Endothelial cell of umbilical vein (primary cell): Measurements from ENCODE around the gene INTS1. TPM values are rescaled to one million over a fixed set of nuclear protein-coding genes. Genes with fewer than 3 reads are reported as not detected.

Source experiments
- BruUV-seq: library from RNA; stranded (reverse); fragments of 400-500 nt; replicated peaks from 2 replicates; lab custom pipeline; 2021; lab: Mats Ljungman, UMichigan
- CTCF ChIA-PET: fragments of 300-600, 350-600 bp; sonication (Branson Sonifier 250); formaldehyde crosslinking; loops from one replicate; lab custom pipeline; 2021; ENCODE audit warnings: antibody characterized with exemption, inconsistent platforms; lab: Charles Lee
- POLR2A ChIA-PET: fragments of 300-600, 350-600 bp; sonication (Branson Sonifier 250); formaldehyde crosslinking; loops from one replicate; lab custom pipeline; 2021; ENCODE audit warnings: antibody characterized with exemption, inconsistent platforms; lab: Charles Lee
- DNase-seq: peaks from one replicate; pipeline ENCODE4 v3.0.0-alpha.2; 2011; ENCODE audit warnings: low read depth, low spot score
- FAIRE-seq: peaks from 2 replicates; lab custom pipeline; 2011; peaks lifted over from hg19 to GRCh38; lab: Jason Lieb, UNC
- H2AFZ ChIP-seq: 2 replicates; pipeline ENCODE4 v1.6.0; 2012; ENCODE audit warnings: low read depth, low read length, control low read depth, inconsistent platforms
- H3K27ac ChIP-seq: 2 replicates; pipeline ENCODE4 v1.5.1; 2011; ENCODE audit warnings: low read depth, mild to moderate bottlenecking, control low read depth, low read length, moderate library complexity; ENCODE audit not compliant: insufficient read depth
- H3K27me3 ChIP-seq, 2 experiments: 2 replicates each; pipeline versions ENCODE4 v1.6.0 to v1.6.1; 2011; ENCODE audit warnings: low read length in 2 of 2, mixed read lengths in 1 of 2; ENCODE audit not compliant: control insufficient read depth in 2 of 2, insufficient read depth in 2 of 2
- H3K36me3 ChIP-seq, 2 experiments: 2 replicates in 1 of 2; 3 replicates in 1 of 2; pipeline ENCODE4 v1.5.1; 2011; ENCODE audit warnings: low read length in 2 of 2, mild to moderate bottlenecking in 1 of 2, moderate library complexity in 1 of 2; ENCODE audit not compliant: control insufficient read depth in 2 of 2, insufficient read depth in 2 of 2; ENCODE audit errors: extremely low read depth in 1 of 2
- H3K4me1 ChIP-seq: 3 replicates; pipeline ENCODE4 v1.5.1; 2011; ENCODE audit warnings: mild to moderate bottlenecking, low read length; ENCODE audit not compliant: control insufficient read depth, insufficient read depth; ENCODE audit errors: extremely low read depth
- H3K4me2 ChIP-seq: 2 replicates; pipeline ENCODE4 v1.6.1; 2011; ENCODE audit warnings: low read length, control low read depth, mixed read lengths; ENCODE audit not compliant: insufficient read depth
- H3K4me3 ChIP-seq, 3 experiments: fragments of 200-600 bp in 1 of 3; sonication (generic), shearing (Covaris generic) in 1 of 3; replicated peaks in 1 of 3; 2 replicates each; pipeline ENCODE4 v1.5.1; 2011 to 2016; ENCODE audit warnings: control low read depth in 3 of 3, low read length in 3 of 3, mild to moderate bottlenecking in 2 of 3, inconsistent platforms in 1 of 3, low read depth in 1 of 3, moderate library complexity in 1 of 3; ENCODE audit not compliant: insufficient read depth in 1 of 3
- H3K79me2 ChIP-seq: 2 replicates; pipeline ENCODE4 v1.6.0; 2012; ENCODE audit warnings: low read length, inconsistent platforms; ENCODE audit not compliant: control insufficient read depth, insufficient read depth
- H3K9ac ChIP-seq: replicated peaks from 2 replicates; pipeline ENCODE3; 2011; ENCODE audit warnings: low read length, control low read depth; ENCODE audit not compliant: insufficient read depth; ENCODE audit errors: extremely low read depth
- H3K9me1 ChIP-seq: replicated peaks from 3 replicates; pipeline ENCODE4 v1.6.0; 2011; ENCODE audit warnings: mild to moderate bottlenecking, low read length; ENCODE audit not compliant: control insufficient read depth, insufficient read depth; ENCODE audit errors: extremely low read depth
- H3K9me3 ChIP-seq: replicated peaks from 2 replicates; pipeline ENCODE4 v1.5.1; 2012; ENCODE audit warnings: low read length, inconsistent platforms; ENCODE audit not compliant: control insufficient read depth, insufficient read depth
- H4K20me1 ChIP-seq: replicated peaks from 2 replicates; pipeline ENCODE3; 2011; ENCODE audit warnings: mild to moderate bottlenecking, low read length; ENCODE audit not compliant: control insufficient read depth, insufficient read depth; ENCODE audit errors: extremely low read depth
- EZH2 ChIP-seq: IDR thresholded peaks from 2 replicates; pipeline ENCODE4 v1.6.1; 2012; ENCODE audit warnings: borderline replicate concordance, low read depth, mild to moderate bottlenecking, moderate library complexity, low read length, inconsistent platforms; ENCODE audit not compliant: severe bottlenecking
- JUN ChIP-seq: IDR thresholded peaks from 2 replicates; pipeline ENCODE4 v1.6.1; 2011; ENCODE audit warnings: borderline replicate concordance, low read depth; ENCODE audit not compliant: insufficient read length, insufficient read depth
- dilution Hi-C: fragments of 300-500 bp; cut with MboI; formaldehyde crosslinking; loops from one replicate; pipeline ENCODE4 v1.15.0; 2019; ENCODE audit warnings: low sequenced_read_pairs; ENCODE audit not compliant: extremely low pct_ligation_motif_present
- intact Hi-C: fragments of 100-400 bp; cut with micrococcal nuclease; formaldehyde crosslinking; loops from one replicate; pipeline ENCODE4 v1.10.0; 2022
- polyA plus RNA-seq, 4 experiments: library from polyadenylated mRNA; depleted of rRNA in 3 of 4; stranded (reverse) in 3 of 4; unstranded in 1 of 4; fragments of >200 nt; gene quantifications; 2 replicates each; pipeline versions ENCODE4 v1.2.1 to v1.2.3, GENCODE V29; 2011 to 2012; ENCODE audit warnings: missing spikeins in 1 of 4
- total RNA-seq: library from RNA; stranded (reverse); gene quantifications from 2 replicates; pipeline ENCODE4 v1.2.3, GENCODE V29; 2021
- TF ChIP-seq, protein P1 (sequence below), 2 donors: IDR thresholded peaks; 1 replicate in 1 of 2; 2 replicates in 1 of 2; pipeline ENCODE4 v1.5.1; 2011; ENCODE audit warnings: low read length in 2 of 2, mild to moderate bottlenecking in 2 of 2, moderate library complexity in 2 of 2, control low read depth in 1 of 2, inconsistent platforms in 1 of 2, low read depth in 1 of 2; ENCODE audit not compliant: insufficient read depth in 1 of 2; ENCODE audit errors: extremely low read depth in 1 of 2

The INTS1 gene
- total and polyA plus RNA-seq, 2 donors (not counting 3 experiments of a cell fraction or from before 2014, with no cell fraction given): 57.8 to 116 TPM

DNA sequence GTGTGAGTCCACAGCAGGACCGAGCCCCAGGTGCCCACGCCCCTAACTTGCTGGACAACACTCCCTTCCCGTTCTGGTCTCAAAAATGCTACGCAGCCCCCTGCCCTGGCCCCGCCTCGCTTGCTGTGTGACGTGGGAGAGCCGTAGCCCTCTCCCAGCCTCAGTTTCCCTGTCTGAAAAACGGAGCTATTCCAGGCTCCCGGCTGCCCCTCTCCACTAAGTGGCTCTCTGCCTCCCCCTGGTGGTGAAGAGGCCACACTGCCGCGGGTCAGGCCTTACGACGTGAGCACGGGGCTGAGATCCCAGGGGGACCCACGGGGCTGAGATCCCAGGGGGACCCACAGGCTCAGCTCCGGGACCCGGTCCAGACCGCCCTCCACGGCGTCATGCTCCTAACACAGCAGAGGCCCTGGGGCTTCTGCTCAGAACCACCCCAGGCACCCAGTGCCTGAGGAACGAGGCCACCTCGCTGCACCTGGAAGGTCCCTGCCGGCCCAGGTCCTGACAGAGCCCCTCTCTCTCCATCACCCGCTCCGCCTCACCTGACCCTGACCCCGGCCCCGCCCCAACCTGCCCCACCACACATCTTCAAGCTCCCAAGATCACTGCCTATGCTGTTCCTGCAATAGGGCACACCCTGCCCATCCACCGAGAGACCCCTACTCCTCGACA, 71.6 kb downstream of the INTS1 start:
- ChIA-PET CTCF (interaction anchor here (0.6 to 3.1 kb wide), 26 partner anchors 8 to 249 kb away, joined by 3 to 39 read pairs (median 4); partner anchors contain the start of gene MICALL2), POLR2A (no interaction called here)
- intact Hi-C loops: loop anchor here (2.0 to 5.0 kb wide), 3 partner anchors 42 to 238 kb away; no protein-coding TSS in a partner anchor

More for the DNA sequence above, 71.6 kb downstream of the INTS1 start:
- no peak overlapping the region for H3K27ac ChIP-seq
- no peaks in the 10 kb centered on the region for H3K9me1 ChIP-seq
- no peaks in the 10 kb centered on the region for H3K27me3 ChIP-seq
- H3K4me3 ChIP-seq: no peak overlapping the region
- H4K20me1 ChIP-seq: no peaks in the 10 kb centered on the region
- no peak overlapping the region for H2AFZ ChIP-seq
- no TSS peak for BruUV-seq
- TF ChIP-seq JUN: no peak
- TF ChIP-seq EZH2: no peak
- TF ChIP-seq, protein P1, sequence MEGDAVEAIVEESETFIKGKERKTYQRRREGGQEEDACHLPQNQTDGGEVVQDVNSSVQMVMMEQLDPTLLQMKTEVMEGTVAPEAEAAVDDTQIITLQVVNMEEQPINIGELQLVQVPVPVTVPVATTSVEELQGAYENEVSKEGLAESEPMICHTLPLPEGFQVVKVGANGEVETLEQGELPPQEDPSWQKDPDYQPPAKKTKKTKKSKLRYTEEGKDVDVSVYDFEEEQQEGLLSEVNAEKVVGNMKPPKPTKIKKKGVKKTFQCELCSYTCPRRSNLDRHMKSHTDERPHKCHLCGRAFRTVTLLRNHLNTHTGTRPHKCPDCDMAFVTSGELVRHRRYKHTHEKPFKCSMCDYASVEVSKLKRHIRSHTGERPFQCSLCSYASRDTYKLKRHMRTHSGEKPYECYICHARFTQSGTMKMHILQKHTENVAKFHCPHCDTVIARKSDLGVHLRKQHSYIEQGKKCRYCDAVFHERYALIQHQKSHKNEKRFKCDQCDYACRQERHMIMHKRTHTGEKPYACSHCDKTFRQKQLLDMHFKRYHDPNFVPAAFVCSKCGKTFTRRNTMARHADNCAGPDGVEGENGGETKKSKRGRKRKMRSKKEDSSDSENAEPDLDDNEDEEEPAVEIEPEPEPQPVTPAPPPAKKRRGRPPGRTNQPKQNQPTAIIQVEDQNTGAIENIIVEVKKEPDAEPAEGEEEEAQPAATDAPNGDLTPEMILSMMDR (IDR thresholded peaks at IDR 0.05; ENCODE audit: extremely low read depth in 1 of 2, insufficient read depth in 1 of 2, low read depth in 1 of 2, low read length in 2 of 2): peak; percentile 95 to 97
- no peaks in the 10 kb centered on the region for H3K4me1 ChIP-seq
- peak; percentile 51 for DNase-seq
- peaks cover 0 to 2% of the 10 kb centered on the region in 2 experiments for H3K36me3 ChIP-seq
- no peak overlapping the region for H3K4me2 ChIP-seq
- dilution Hi-C loops: no loop called here
- no peak overlapping the region for H3K9ac ChIP-seq
- no peaks in the 10 kb centered on the region for H3K9me3 ChIP-seq
- H3K79me2 ChIP-seq: no peaks in the 10 kb centered on the region
- FAIRE-seq: peak; percentile 83
